K562 treated with DMSO at 1 percent for 4 hours (cell line): Measurements from ENCODE around the gene ISG20L2. TPM values are rescaled to one million over a fixed set of nuclear protein-coding genes. Genes with fewer than 3 reads are reported as not detected.

Source experiments
- total RNA-seq: library from RNA; unstranded; fragments of 300-600 nt; gene quantifications from 2 replicates; pipeline ENCODE4 v1.2.3, GENCODE V29; 2022; ENCODE audit not compliant: insufficient read depth

Gene ISG20L2, protein sequence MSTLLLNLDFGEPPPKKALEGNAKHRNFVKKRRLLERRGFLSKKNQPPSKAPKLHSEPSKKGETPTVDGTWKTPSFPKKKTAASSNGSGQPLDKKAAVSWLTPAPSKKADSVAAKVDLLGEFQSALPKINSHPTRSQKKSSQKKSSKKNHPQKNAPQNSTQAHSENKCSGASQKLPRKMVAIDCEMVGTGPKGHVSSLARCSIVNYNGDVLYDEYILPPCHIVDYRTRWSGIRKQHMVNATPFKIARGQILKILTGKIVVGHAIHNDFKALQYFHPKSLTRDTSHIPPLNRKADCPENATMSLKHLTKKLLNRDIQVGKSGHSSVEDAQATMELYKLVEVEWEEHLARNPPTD
- total RNA-seq: 22.0 and 28.4 TPM in 2 replicates

DNA sequence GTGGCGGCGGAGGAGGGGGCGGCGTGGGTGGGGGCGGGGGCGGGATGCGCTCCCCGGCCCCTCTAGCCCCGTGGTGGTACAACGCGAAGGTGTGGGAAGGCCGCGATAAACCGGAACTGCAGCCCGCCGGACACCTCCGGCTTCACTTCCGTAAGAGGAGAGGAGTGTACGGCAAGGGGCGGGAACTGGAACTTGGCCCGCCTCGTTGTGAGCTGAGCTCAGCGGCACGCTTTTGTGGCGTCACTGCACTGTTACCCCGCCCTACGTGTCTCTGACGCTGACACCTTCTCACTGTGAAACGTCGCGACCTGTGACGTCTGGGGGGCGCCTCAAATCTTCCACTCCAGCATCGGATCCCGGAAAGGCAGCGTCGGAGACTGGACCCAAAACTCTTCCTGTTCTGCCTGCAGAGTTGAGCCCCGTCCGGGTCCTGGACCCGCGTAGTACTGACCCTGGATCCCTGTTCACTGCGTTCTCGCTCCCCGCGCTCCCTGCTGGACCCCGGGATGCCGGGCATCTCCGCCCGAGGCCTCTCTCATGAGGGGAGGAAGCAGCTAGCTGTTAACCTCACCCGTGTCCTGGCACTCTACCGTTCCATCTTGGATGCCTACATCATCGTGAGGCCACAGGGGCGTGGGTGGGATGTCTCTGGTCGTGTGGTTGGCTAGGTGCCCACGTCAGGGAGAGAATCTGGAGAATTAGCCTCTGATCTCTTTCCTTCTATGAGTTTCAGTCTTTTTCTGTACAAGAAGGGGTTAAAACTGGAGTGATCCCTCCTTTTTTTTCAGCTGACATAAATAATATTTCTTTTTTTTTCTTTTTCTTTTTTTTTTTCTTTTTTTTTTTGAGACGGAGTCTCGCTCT lies at the start of gene ISG20L2:
Gene ISG20L2 (minus strand): TSS at position 168 of the 864 bp plus-strand sequence. CDS start 1,114 bp downstream, outside the sequence.

DNA sequence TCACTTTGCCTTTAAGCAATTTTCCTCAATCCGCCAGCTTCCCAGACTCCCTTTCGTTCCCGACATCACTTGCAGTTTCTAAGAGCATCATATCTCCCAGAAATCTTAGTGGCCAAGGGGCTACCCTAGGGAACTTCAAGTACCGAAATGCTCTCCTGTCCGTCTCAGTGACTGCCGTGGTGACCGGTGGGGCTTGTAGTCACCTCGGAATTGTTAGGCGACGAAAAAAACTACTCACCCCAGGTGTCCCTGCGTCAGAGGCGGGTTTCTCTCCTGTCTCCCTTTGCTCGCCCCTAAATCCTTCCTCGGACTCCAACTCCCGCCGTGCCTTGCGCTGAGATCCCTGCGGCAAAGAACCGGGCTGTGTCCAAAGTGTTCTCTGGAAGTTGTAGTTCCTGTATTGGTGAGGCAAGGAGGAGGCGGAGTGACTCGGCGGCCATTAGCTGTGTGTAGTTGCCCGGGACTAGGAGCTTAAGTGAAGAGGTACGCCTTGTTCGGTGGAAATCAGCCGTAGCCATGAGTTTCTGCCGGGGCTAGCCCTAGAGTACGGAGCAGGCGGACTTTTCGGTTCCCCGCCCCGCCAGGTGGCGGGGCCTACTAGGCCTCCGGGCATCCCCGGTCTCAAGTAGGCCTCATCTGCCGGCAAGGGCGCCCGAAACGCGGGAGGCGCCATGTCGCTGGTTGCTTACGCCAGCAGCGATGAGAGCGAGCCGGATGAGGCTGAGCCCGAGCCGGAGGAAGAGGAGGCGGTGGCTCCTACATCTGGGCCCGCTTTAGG lies 38.7 kb upstream of the ISG20L2 start, which contains the start of gene PRCC:
Gene PRCC (plus strand): TSS at position 435 of the 778 bp plus-strand sequence. CDS start 237 bp downstream, at position 672.

DNA sequence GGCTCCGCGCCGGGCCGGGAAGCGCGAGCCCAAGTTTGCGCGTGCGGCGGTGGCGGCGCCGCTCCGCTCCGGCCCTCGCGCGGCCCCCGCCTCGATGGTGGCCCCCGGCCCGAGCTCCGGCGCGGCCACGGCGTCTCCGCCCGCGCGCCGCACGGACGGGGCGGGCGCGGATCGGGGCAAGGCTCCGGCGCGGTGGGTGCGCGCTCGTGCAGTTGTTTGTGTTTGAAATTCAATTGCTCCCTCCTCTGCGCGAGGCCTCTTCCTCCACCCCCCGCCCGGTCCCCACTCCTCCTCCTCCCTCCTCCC lies 22.8 kb upstream of the ISG20L2 start, which contains the start of gene HDGF:
Gene HDGF (minus strand): TSS at position 225 of the 306 bp plus-strand sequence. CDS start 246 bp downstream, outside the sequence.

DNA sequence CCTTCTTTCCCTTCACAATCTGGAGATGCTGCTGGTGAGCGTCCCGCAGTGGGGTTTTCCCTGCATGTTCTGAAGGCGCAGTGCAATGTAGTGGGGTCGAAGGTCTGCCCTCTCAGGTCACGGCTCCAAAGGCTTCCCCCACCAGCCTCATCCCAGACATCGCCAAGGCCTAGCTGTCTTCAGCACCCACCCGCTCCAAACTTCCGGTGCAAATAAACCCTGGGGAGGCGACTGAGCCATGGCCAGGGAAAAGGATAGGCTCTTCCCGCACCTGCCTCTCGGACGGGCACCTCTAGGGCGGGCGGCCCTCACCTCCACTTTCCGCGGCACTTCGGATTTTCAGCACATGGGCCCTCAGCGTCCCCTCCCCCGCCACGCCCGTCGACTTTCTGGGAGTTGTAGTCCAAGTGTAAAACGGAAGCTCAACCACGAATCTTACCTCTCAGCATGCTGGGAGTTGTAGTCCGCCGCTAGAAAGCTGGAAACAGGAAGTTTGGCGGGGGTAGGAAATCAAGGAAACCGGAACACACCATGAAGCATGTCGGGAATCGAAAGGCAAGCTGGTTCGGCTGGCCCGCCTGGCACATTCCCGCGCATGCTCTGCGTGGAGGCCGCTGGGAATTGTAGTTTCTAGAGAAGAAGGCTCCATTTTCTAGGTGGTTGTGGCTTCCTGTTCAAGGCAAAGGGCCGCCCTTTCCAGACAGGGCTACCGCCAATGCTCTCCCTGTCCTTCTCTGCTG lies 12.3 kb upstream of the ISG20L2 start, which contains the start of gene MRPL24:
Gene MRPL24 (minus strand): TSS at position 348 of the 740 bp plus-strand sequence. CDS start 2,384 bp downstream, outside the sequence.

DNA sequence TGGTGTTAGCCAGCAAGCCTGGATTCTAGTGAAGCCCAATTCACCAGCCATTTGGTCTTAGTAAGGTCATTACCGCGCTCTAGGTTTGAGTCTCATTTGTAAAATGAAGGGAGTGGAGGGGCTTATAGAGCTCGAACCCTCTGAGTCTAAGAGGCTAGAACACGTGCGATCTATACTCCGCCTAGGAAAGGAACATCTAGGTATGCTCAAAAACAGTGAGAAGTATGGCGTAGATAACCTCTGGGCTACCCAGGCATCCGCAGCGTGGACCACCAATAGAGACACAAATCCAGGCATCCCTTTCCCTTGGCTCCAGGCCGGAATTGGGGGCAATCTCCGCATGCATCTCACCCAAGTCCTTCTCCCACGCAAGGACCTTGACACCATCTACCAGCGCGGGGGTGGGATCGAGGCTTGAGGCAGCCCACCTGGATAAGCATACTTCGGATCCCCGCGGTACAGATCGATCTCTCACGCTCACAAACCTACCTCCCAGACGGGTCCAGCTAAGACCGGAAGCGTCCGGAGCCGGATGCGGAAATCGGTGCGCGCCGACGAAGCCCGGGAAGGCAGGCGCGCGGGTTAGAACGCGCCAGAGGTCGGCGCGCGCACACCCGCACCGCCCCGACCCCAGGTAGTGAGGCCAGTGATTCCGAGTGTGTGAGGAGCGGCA lies 504 bp downstream of the ISG20L2 start, which contains the start of gene METTL25B:
Gene METTL25B (plus strand): TSS at position 544 of the 673 bp plus-strand sequence. CDS start 636 bp downstream, outside the sequence.

DNA sequence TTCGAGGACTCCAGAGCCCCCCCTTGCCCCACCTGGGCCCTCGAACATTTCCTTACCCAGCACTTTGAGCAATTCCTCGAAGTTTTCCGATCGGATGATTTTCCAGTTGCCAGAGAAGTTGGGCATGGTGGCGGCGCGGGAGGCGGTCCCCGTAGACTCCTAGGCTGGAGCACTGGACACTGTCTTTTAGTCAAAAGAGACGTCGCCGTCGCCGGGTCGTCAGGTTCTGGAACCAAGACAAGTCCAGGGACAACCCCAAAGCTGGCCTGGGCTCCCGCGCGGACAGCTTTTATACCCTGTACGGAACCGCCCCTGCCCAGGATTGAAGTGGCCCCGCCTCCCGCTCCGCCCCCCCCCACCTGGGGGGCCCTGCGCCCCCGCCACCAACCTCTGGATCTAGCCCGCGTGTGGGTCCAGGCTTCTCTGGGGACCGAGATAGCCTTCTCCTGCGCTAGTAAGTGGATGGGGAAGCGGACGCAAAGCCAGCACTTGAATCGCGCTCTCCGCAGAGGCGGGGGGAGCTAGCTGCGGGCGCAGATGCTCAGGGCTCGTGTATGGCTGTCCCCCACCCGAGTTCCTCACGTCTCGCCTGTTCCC lies 23.1 kb downstream of the ISG20L2 start, which contains the start of gene CRABP2:
Gene CRABP2 (minus strand): TSS at position 263 of the 597 bp plus-strand sequence. CDS start 137 bp downstream, at position 126.

DNA sequence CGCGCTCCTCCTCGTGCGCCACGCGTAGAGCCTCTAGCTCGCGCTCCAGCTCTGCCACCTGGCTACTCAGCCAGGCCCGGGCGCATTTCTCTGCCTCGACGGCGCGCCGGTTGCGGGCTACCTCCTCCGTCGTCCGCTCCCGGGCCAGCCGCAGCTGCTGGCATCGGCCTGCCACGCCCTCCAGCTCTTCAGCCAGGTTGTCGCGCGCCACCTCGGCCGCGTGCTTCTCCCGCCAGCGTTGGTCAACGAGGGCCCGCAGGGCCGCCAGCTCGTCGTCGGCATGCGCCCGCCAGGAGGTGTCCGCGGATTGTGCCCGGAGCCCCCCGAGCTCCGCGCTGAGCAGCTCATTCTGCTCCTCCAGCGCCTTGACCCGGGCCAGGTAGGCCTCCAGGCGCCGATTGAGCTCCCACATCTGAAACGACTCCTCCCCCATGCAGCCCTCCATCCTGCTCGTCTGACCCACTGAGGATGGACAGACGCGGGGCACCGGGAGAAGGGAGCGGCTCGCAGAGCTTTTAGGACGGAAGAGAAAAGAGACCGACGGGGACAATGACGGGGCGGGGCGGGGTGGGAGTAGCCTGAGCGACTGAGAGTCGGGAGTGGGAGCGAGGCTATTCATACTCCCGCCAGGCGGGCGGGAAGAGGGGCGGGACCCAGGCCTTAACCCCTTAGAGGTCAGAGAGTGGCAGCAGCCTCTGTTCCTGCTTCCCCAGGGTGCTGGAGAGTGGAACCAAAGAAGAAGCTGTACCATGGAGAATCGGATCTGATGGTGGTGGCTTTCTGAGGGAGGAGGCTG lies 51.5 kb downstream of the ISG20L2 start, which contains the start of gene NES:
Gene NES (minus strand): TSS at position 588 of the 796 bp plus-strand sequence. CDS start 143 bp downstream, at position 445.

Other genes with a start within 250 kb of the ISG20L2 start
- 11.7 and 13.0 TPM in 2 replicates for gene MEF2D, start 228.0 kb downstream of the ISG20L2 start, total RNA-seq
- gene IQGAP3, start 156.2 kb downstream of the ISG20L2 start, total RNA-seq: 20.0 and 21.0 TPM in 2 replicates
- not detected in 2 replicates for gene TTC24, start 149.0 kb downstream of the ISG20L2 start, total RNA-seq
- 119 TPM in 2 replicates for gene NAXE, start 137.0 kb downstream of the ISG20L2 start, total RNA-seq
- 8.8 and 9.0 TPM in 2 replicates for gene GPATCH4, start 127.3 kb downstream of the ISG20L2 start, total RNA-seq
- 1.2 and 3.3 TPM in 2 replicates for gene HAPLN2, start 109.4 kb downstream of the ISG20L2 start, total RNA-seq
- 0.21 TPM in 1 of 2 replicates, not detected in the other for gene BCAN, start 86.6 kb downstream of the ISG20L2 start, total RNA-seq
- 7.0 and 9.8 TPM in 2 replicates for gene NES, start 51.4 kb downstream of the ISG20L2 start, total RNA-seq
- gene CRABP2, start 23.2 kb downstream of the ISG20L2 start, total RNA-seq: 7.7 TPM in 1 of 2 replicates, not detected in the other
- gene METTL25B, start 297 bp downstream of the ISG20L2 start, total RNA-seq: 47.9 and 64.7 TPM in 2 replicates
- 19.0 and 38.5 TPM in 2 replicates for gene MRPL24, start 12.3 kb upstream of the ISG20L2 start, total RNA-seq
- 188 and 194 TPM in 2 replicates for gene HDGF, start 22.9 kb upstream of the ISG20L2 start, total RNA-seq
- gene PRCC, start 38.8 kb upstream of the ISG20L2 start, total RNA-seq: 63.4 and 86.4 TPM in 2 replicates
- 13.2 and 17.8 TPM in 2 replicates for gene SH2D2A, start 88.1 kb upstream of the ISG20L2 start, total RNA-seq
- 0.42 TPM in 1 of 2 replicates, not detected in the other for gene INSRR, start 130.4 kb upstream of the ISG20L2 start, total RNA-seq
- gene NTRK1, start 132.1 kb upstream of the ISG20L2 start, total RNA-seq: 78.1 and 86.1 TPM in 2 replicates
- gene PEAR1, start 165.0 kb upstream of the ISG20L2 start, total RNA-seq: 1.2 and 3.2 TPM in 2 replicates
- gene LRRC71, start 191.9 kb upstream of the ISG20L2 start, total RNA-seq: not detected in 2 replicates